ENCODE data around the gene DEPP1.

Gene DEPP1

GRCh38 chr10:44959247-44960087, 19.1 kb downstream of the DEPP1 start, which contains the start of gene RASSF4 (continued):
- TF ChIP-seq PRDM2 (tag by site-specific recombination; IDR thresholded peaks at IDR 0.05; ENCODE audit: borderline replicate concordance) (no peak), OSR2 (tag by site-specific recombination; IDR thresholded peaks at IDR 0.05) (peak; percentile 22; the same call in 1 of the 2 replicates), PBX3 (CRISPR knock-in tag; IDR thresholded peaks at IDR 0.05) (peak; percentile 62; the same call in 1 of the 2 replicates), ZNF629 (tag by site-specific recombination; IDR thresholded peaks at IDR 0.05) (peak; percentile 32; the same call in 1 of the 2 replicates), ZNF580 (tag by site-specific recombination; IDR thresholded peaks at IDR 0.05) (peak; percentile 33; the same call in 1 of the 2 replicates), ZNF155 (tag by site-specific recombination; IDR thresholded peaks at IDR 0.05) (no peak), ZNF274 (IDR thresholded peaks at IDR 0.05; ENCODE audit: low read length) (no peak), ZNF274 (tag by site-specific recombination; IDR thresholded peaks at IDR 0.05; ENCODE audit: borderline replicate concordance) (no peak), KLF8 (tag by site-specific recombination; IDR thresholded peaks at IDR 0.05) (peak; percentile 85; the same call in 1 of the 2 replicates), ZNF2 (tag by site-specific recombination; IDR thresholded peaks at IDR 0.05) (peak; percentile 58; the same call in 1 of the 2 replicates), ZNF335 (tag by site-specific recombination; conservative IDR thresholded peaks at IDR 0.05) (peak; percentile 96), ZNF501 (tag by site-specific recombination; IDR thresholded peaks at IDR 0.05) (0 out of 2 replicates have a peak, but pooled peaks have one; percentile 24), ZNF571 (tag by site-specific recombination; IDR thresholded peaks at IDR 0.05) (no peak), SP3 (tag by site-specific recombination; IDR thresholded peaks at IDR 0.05) (peak; percentile 84), SCRT1 (tag by site-specific recombination; IDR thresholded peaks at IDR 0.05; ENCODE audit: borderline replicate concordance) (peak; percentile 69; the same call in 1 of the 2 replicates), KLF17 (tag by site-specific recombination; IDR thresholded peaks at IDR 0.05) (peak; percentile 64; the same call in 1 of the 2 replicates), ZNF701 (tag by site-specific recombination; IDR thresholded peaks at IDR 0.05) (no peak), ZSCAN4 (tag by site-specific recombination; IDR thresholded peaks at IDR 0.05) (no peak), PRDM10 (tag by site-specific recombination; IDR thresholded peaks at IDR 0.05) (peak; percentile 37; the same call in 1 of the 2 replicates), ZNF473 (tag by site-specific recombination; IDR thresholded peaks at IDR 0.05) (no peak), ZNF600 (tag by site-specific recombination; IDR thresholded peaks at IDR 0.05) (peak; percentile 63), ZNF664 (tag by site-specific recombination; IDR thresholded peaks at IDR 0.05) (no peak), HOXD13 (CRISPR knock-in tag; IDR thresholded peaks at IDR 0.05; ENCODE audit: borderline replicate concordance) (no peak), KLF9 (tag by site-specific recombination; IDR thresholded peaks at IDR 0.05; ENCODE audit: low read depth) (peak; percentile 71), ZNF133 (tag by site-specific recombination; IDR thresholded peaks at IDR 0.05) (no peak)
